ENCODE data around the gene TPX2. TPM values are rescaled to one million over a fixed set of nuclear protein-coding genes. Genes with fewer than 3 reads are reported as not detected.

The TPX2 gene
- total and polyA plus RNA-seq, 7 experiments from 2014 or later, result 0.09 to 84.3 (median 0.30) TPM; not detected in 1

GRCh38 chr20:31699801-31700728, 39.0 kb upstream of the TPX2 start:
- ATAC-seq (no peak), DNase-seq (no peak)
- no peak overlapping the region for H3K27ac ChIP-seq (ENCODE audit: low read depth, low read length)
- peaks cover 31 to 59% (median 46%) of the 10 kb centered on the region in 7 donors for H3K4me1 Mint-ChIP-seq
- H3K27me3 Mint-ChIP-seq, result no peaks in the 10 kb centered on the region
- H3K36me3 Mint-ChIP-seq, result peaks cover 0 to 32% (median 23%) of the 10 kb centered on the region in 5 donors
- H3K4me3 ChIP-seq (ENCODE audit: low read length), result no peak overlapping the region
- peaks cover 0 to 2% (median 0%) of the 10 kb centered on the region in 11 donors for H3K9me3 Mint-ChIP-seq
- peak overlapping the region in 1 of 10 donors; percentile 82 for H3K4me3 Mint-ChIP-seq
- H3K4me1 ChIP-seq (ENCODE audit: control insufficient read depth in 2 of 2, insufficient read depth in 2 of 2, low read length in 2 of 2), result peaks cover 11 to 15% of the 10 kb centered on the region in 2 donors
- no peaks in the 10 kb centered on the region for H3K9me3 ChIP-seq (ENCODE audit: control insufficient read depth in 2 of 3, low read length in 3 of 3)
- intact Hi-C loops (cut with micrococcal nuclease), result loop anchor here (2.0 kb wide), 3 partner anchors 23 to 39 kb away; partner anchors contain the start of gene BCL2L1 (in 2 of the 2)
- no peaks in the 10 kb centered on the region for H3K27me3 ChIP-seq (ENCODE audit: control insufficient read depth in 2 of 2, insufficient read depth in 2 of 2, low read length in 2 of 2)
- H3K36me3 ChIP-seq (ENCODE audit: control insufficient read depth in 2 of 3, insufficient read depth in 3 of 3, low read length in 3 of 3), result peaks cover 0 to 5% (median 0%) of the 10 kb centered on the region in 3 experiments
- peak overlapping the region in 8 of 9 donors; percentile 39 to 91 (median 64) for H3K27ac Mint-ChIP-seq
- POLR2A ChIA-PET, result no interaction called here
- CTCF ChIA-PET, result interaction anchor here (0.7 kb wide), 1 partner anchor 13 kb away, joined by 3 read pairs; no protein-coding TSS in a partner anchor

DNA sequence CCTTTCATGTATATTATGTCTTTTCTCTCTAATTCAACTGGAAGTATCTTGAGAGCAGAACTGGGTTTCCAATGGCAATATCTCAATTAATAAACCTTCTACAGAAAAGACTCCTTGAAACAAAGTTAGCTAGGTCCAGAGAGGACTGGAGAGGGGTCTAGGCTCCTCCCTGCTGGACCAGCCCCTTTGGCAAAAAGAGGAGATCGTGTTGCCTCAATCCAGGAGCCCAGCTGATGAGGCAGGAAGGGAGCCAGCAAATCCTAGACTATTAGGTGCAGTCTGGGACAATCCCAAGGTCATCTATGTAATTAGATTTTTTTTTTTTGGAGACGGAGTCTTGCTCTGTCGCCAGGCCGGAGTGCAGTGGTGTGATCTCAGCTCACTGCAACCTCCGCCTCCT, 38.3 kb upstream of the TPX2 start:
- peak overlapping the region in 7 of 9 donors; percentile 0 to 91 (median 37) for H3K27ac Mint-ChIP-seq
- Histone ChIP-seq H3K4me3 (ENCODE audit: low read length) (no peak overlapping the region), H3K9me3 (ENCODE audit: control insufficient read depth in 2 of 3, low read length in 3 of 3) (no peaks in the 10 kb centered on the region), H3K36me3 (ENCODE audit: control insufficient read depth in 2 of 3, insufficient read depth in 3 of 3, low read length in 3 of 3) (peaks cover 0 to 5% (median 0%) of the 10 kb centered on the region in 3 experiments), H3K27me3 (ENCODE audit: control insufficient read depth in 2 of 2, insufficient read depth in 2 of 2, low read length in 2 of 2) (no peaks in the 10 kb centered on the region), H3K27ac (ENCODE audit: low read depth, low read length) (no peak overlapping the region), H3K4me1 (ENCODE audit: control insufficient read depth in 2 of 2, insufficient read depth in 2 of 2, low read length in 2 of 2) (peaks cover 11 to 16% of the 10 kb centered on the region in 2 donors)
- ChIA-PET POLR2A (no interaction called here), CTCF (no interaction called here)
- H3K27me3 Mint-ChIP-seq, result no peaks in the 10 kb centered on the region
- peaks cover 0 to 30% (median 25%) of the 10 kb centered on the region in 5 donors for H3K36me3 Mint-ChIP-seq
- ATAC-seq, result no peak
- intact Hi-C loops (cut with micrococcal nuclease), result loop anchor here in 1 of 2 donors (2.0 kb wide), 1 partner anchor 22 kb away; the partner anchor contains the start of gene BCL2L1
- H3K9me3 Mint-ChIP-seq, result peaks cover 0 to 2% (median 0%) of the 10 kb centered on the region in 11 donors
- peak overlapping the region in 1 of 10 donors; percentile 9 for H3K4me3 Mint-ChIP-seq
- no peak for DNase-seq
- H3K4me1 Mint-ChIP-seq, result peaks cover 25 to 57% (median 44%) of the 10 kb centered on the region in 7 donors

DNA sequence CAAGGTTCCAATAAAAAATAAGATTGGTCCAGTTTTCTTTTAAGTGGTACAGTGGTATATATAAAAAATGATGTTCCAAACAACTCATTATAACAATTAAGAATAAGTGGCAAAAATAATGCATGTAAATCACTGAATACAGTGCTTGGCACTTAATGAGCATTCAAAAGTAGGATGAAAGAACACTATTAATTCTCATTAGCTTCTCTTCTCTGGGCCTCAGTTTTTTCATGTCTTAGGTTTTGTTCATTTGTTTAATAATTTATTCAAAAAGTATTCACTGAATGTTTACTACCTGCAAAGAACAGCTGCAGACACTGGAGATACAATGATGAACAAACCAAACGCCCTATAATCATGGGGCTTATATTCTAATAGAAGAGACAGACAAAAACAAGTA, 37.5 kb upstream of the TPX2 start:
- Mint-ChIP-seq H3K27me3 (no peaks in the 10 kb centered on the region), H3K36me3 (peaks cover 0 to 35% (median 28%) of the 10 kb centered on the region in 5 donors), H3K4me3 (no peak overlapping the region), H3K27ac (peak overlapping the region in 8 of 9 donors; percentile 3 to 73 (median 47)), H3K4me1 (peaks cover 21 to 59% (median 50%) of the 10 kb centered on the region in 7 donors), H3K9me3 (peaks cover 0 to 2% (median 0%) of the 10 kb centered on the region in 11 donors)
- POLR2A ChIA-PET, result no interaction called here
- ATAC-seq (no peak), DNase-seq (no peak)
- Histone ChIP-seq H3K27ac (ENCODE audit: low read depth, low read length) (no peak overlapping the region), H3K27me3 (ENCODE audit: control insufficient read depth in 2 of 2, insufficient read depth in 2 of 2, low read length in 2 of 2) (no peaks in the 10 kb centered on the region), H3K9me3 (ENCODE audit: control insufficient read depth in 2 of 3, low read length in 3 of 3) (no peaks in the 10 kb centered on the region), H3K36me3 (ENCODE audit: control insufficient read depth in 2 of 3, insufficient read depth in 3 of 3, low read length in 3 of 3) (peaks cover 0 to 10% (median 0%) of the 10 kb centered on the region in 3 experiments), H3K4me1 (ENCODE audit: control insufficient read depth in 2 of 2, insufficient read depth in 2 of 2, low read length in 2 of 2) (peaks cover 11 to 25% of the 10 kb centered on the region in 2 donors), H3K4me3 (ENCODE audit: low read length) (no peak overlapping the region)
- CTCF ChIA-PET, result no interaction called here
- intact Hi-C loops (cut with micrococcal nuclease), result loop anchor here in 1 of 2 donors (2.0 kb wide), 1 partner anchor 21 kb away; the partner anchor contains the start of gene BCL2L1

DNA sequence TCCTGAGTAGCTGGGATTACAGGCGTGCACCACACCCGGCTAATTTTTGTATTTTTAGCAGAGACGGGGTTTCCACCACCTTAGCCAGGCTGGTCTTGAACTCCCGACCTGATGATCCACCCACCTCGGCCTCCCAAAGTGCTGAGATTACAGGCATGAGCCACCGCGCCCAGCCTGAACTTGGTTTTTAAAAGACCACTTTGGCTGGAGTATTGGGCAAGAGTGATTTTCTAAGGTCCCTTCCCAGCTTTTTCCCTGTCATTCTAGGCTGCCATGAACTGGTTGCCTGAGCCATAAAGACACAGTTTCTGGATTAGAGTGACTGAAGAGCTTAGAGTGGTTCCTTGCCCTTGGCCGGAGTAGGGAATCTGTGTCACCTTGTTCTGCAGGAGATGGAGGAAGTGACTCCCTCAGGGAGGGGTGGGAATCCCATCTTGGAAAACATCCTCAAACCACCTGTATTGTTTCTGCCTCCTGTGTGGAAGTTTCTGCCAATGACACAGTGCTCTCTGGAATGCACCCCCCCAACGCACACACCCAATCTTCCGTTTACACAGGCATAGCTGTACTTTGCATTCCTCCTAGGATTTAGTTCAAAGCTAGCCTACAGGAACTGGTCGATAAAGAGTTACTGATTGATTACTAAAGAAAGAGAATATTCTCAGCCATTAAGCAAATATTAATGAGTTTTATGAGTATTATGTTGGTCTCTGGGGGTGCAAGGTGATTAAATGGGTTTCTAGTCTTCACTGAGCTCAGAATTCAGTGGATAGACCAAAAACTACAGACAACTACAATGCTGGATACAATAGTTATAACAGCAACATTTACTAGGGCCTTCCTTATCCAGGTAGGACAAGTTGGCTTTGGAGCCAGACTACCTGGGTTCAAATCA, 34.6 kb upstream of the TPX2 start:
- DNase-seq, result no peak
- H3K27ac ChIP-seq (ENCODE audit: low read depth, low read length), result no peak overlapping the region
- Mint-ChIP-seq H3K4me1 (peaks cover 22 to 69% (median 48%) of the 10 kb centered on the region in 7 donors), H3K4me3 (no peak overlapping the region), H3K27ac (peak overlapping the region in 3 of 9 donors; percentile 7 to 44 (median 29)), H3K27me3 (no peaks in the 10 kb centered on the region), H3K9me3 (peaks cover 0 to 2% (median 0%) of the 10 kb centered on the region in 11 donors), H3K36me3 (peaks cover 0 to 40% (median 39%) of the 10 kb centered on the region in 5 donors)
- ChIA-PET POLR2A (interaction anchor here (1.3 kb wide), 1 partner anchor 29 kb away, joined by 3 read pairs; no protein-coding TSS in a partner anchor), CTCF (no interaction called here)
- H3K4me3 ChIP-seq (ENCODE audit: low read length), result no peak overlapping the region
- peaks cover 0 to 33% (median 0%) of the 10 kb centered on the region in 3 experiments for H3K36me3 ChIP-seq (ENCODE audit: control insufficient read depth in 2 of 3, insufficient read depth in 3 of 3, low read length in 3 of 3)
- intact Hi-C loops (cut with micrococcal nuclease), result no loop called here
- no peaks in the 10 kb centered on the region for H3K27me3 ChIP-seq (ENCODE audit: control insufficient read depth in 2 of 2, insufficient read depth in 2 of 2, low read length in 2 of 2)
- peaks cover 7 to 28% of the 10 kb centered on the region in 2 donors for H3K4me1 ChIP-seq (ENCODE audit: control insufficient read depth in 2 of 2, insufficient read depth in 2 of 2, low read length in 2 of 2)
- H3K9me3 ChIP-seq (ENCODE audit: control insufficient read depth in 2 of 3, low read length in 3 of 3), result no peaks in the 10 kb centered on the region
- ATAC-seq, result no peak

- Mint-ChIP-seq H3K36me3 (peaks cover 3 to 44% (median 41%) of the 10 kb centered on the region in 5 donors), H3K4me3 (no peak overlapping the region), H3K9me3 (peaks cover 0 to 2% (median 0%) of the 10 kb centered on the region in 11 donors), H3K27ac (peak overlapping the region in 4 of 9 donors; percentile 7 to 59 (median 18)), H3K27me3 (no peaks in the 10 kb centered on the region), H3K4me1 (peaks cover 26 to 67% (median 47%) of the 10 kb centered on the region in 7 donors)
- peaks cover 0 to 38% (median 0%) of the 10 kb centered on the region in 3 experiments for H3K36me3 ChIP-seq (ENCODE audit: control insufficient read depth in 2 of 3, insufficient read depth in 3 of 3, low read length in 3 of 3)
- DNase-seq (no peak), ATAC-seq (no peak)
- intact Hi-C loops (cut with micrococcal nuclease), result no loop called here
- POLR2A ChIA-PET, result interaction anchor here (1.3 kb wide), 1 partner anchor 30 kb away, joined by 3 read pairs; no protein-coding TSS in a partner anchor
- H3K4me1 ChIP-seq (ENCODE audit: control insufficient read depth in 2 of 2, insufficient read depth in 2 of 2, low read length in 2 of 2), result peaks cover 0 to 26% of the 10 kb centered on the region in 2 donors
- H3K27me3 ChIP-seq (ENCODE audit: control insufficient read depth in 2 of 2, insufficient read depth in 2 of 2, low read length in 2 of 2), result no peaks in the 10 kb centered on the region
- CTCF ChIA-PET, result no interaction called here
- no peaks in the 10 kb centered on the region for H3K9me3 ChIP-seq (ENCODE audit: control insufficient read depth in 2 of 3, low read length in 3 of 3)
- H3K4me3 ChIP-seq (ENCODE audit: low read length), result no peak overlapping the region
- H3K27ac ChIP-seq (ENCODE audit: low read depth, low read length), result no peak overlapping the region
Observed at GRCh38 chr20:31705191-31705590, 33.9 kb upstream of the TPX2 start.
